ENCODE data around the gene PRAC2.

DNA sequence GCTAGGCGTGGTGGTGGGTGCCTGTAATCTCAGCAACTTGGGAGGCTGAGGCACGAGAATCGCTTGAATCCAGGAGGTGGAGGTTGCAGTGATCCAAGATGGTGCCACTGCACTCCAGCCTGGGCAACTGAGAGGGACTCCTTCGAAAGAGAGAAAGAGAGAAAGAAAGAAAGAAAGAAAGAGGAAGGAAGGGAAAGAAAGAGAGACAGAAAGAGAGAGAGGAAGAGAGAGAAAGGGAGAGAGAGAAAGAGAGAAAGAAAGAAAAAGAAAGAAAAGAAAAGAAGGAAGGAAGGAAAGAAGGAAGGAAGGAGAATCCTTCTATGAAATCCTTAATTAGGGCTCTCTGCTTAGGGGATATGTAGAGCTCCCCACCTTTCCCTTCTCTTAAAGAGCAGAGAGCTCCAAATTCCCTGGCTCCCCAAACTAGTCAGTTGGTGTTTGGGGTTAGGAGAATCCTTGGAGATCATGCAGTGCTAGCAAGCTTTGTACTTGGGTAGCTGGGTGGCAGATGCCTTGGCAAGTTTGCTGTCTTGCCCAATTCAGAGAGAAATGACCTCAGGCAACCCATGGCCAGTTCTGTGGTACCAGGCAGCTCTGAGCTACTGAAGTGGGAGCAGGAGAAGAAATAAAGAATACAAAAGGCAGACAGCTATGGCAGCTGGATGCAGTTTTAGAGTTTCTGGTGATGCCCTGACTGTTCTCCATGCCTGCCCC lies 14.5 kb downstream of the PRAC2 start:
- TF ChIP-seq POLR2A (IDR thresholded peaks at IDR 0.05) (no peak), POLR2AphosphoS5 (IDR thresholded peaks at IDR 0.05) (no peak)
- TF ChIP-seq, protein P1, sequence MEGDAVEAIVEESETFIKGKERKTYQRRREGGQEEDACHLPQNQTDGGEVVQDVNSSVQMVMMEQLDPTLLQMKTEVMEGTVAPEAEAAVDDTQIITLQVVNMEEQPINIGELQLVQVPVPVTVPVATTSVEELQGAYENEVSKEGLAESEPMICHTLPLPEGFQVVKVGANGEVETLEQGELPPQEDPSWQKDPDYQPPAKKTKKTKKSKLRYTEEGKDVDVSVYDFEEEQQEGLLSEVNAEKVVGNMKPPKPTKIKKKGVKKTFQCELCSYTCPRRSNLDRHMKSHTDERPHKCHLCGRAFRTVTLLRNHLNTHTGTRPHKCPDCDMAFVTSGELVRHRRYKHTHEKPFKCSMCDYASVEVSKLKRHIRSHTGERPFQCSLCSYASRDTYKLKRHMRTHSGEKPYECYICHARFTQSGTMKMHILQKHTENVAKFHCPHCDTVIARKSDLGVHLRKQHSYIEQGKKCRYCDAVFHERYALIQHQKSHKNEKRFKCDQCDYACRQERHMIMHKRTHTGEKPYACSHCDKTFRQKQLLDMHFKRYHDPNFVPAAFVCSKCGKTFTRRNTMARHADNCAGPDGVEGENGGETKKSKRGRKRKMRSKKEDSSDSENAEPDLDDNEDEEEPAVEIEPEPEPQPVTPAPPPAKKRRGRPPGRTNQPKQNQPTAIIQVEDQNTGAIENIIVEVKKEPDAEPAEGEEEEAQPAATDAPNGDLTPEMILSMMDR (IDR thresholded peaks at IDR 0.05), result no peak

All from suprapubic skin (tissue), 4 donors.